Ramos (cell line): ENCODE data around the gene ERBIN.

Experiments used
- in situ Hi-C: fragments of 300-500 bp; cut with MboI; formaldehyde crosslinking; loops from one replicate; pipeline ENCODE4 v1.14.3; 2022; ENCODE audit warnings: low sequenced_read_pairs; ENCODE audit not compliant: unreplicated experiment

ERBIN gene

GRCh38 chr5:65916066-65916465, 10.3 kb upstream of the ERBIN start:
- in situ Hi-C loops, result no loop called here

DNA sequence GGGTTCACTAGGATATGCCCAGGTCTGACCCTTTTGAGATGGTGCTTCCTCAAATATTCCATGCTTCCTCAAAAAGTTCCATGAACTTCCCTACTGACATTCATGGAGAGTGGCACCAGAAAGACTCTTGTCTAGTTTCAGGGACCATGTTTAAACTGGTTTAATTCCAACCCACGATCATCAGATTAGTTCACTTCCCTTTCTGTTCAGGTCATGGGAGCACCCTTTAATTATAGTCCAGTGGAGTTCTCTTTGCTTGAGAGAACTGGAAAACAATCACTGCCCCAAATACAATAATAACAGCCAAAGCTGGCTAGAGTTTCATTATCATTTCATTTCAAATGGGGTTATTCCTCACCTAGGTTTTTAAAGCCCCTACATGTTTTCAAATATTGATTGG, 9.7 kb upstream of the ERBIN start:
- in situ Hi-C loops, result no loop called here

DNA sequence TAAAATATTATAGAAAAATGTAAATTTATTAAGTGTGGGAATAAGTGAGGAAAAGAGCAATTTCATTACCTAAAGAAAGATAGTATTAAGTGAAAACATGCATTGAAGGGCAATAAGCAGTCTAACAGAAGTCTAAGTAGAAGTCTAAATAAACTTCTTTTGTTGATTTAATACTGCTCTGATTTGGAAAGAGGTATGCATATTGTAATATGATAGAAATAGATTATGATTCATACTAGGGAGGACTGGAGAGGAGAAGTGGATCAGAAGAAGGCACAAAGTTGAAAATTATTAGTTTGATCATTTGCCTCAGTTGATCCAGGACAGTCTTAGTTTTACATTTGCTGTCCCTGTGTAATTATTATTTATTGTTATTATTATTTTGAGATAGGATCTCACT, 6.6 kb upstream of the ERBIN start:
- in situ Hi-C loops, result loop anchor here (10.0 kb wide), 1 partner anchor 225 kb away; the partner anchor contains the start of gene SREK1

- in situ Hi-C loops, result loop anchor here (10.0 kb wide), 1 partner anchor 221 kb away; the partner anchor contains the start of gene SREK1
Measured at GRCh38 chr5:65923339-65923738, 3.0 kb upstream of the ERBIN start.

- in situ Hi-C loops, result loop anchor here (10.0 kb wide), 1 partner anchor 220 kb away; the partner anchor contains the start of gene SREK1
Measured at GRCh38 chr5:65924366-65925043, 1.9 kb upstream of the ERBIN start.

DNA sequence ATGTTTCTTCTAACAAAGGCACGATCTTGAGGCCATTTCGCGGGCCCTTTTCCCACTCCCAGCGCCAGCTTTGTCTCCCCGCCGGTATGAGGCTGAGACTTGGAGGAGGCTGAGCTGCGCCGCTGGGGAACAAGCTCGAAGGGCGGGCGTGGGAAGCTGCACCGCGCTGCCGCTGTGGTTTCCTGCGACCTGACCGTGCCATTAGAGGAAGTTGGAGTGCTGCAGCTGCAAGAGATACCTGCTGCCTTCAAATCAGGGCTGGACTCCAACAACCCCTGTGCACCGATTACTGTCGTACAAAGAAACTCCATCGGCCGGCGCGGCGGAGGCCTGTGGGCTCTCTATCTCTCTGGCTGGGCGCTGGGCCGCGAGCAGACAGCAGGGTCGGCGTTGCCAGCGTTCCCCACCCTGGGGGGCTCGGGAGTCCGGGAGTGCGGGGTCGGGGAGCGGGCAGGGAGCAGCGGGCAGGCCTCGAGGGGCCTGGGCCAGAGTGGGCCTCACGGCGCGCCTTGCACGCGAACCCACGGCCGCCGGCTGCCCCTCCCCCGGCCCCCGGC, 1.3 kb upstream of the ERBIN start:
- in situ Hi-C loops, result loop anchor here (10.0 kb wide), 1 partner anchor 220 kb away; the partner anchor contains the start of gene SREK1

DNA sequence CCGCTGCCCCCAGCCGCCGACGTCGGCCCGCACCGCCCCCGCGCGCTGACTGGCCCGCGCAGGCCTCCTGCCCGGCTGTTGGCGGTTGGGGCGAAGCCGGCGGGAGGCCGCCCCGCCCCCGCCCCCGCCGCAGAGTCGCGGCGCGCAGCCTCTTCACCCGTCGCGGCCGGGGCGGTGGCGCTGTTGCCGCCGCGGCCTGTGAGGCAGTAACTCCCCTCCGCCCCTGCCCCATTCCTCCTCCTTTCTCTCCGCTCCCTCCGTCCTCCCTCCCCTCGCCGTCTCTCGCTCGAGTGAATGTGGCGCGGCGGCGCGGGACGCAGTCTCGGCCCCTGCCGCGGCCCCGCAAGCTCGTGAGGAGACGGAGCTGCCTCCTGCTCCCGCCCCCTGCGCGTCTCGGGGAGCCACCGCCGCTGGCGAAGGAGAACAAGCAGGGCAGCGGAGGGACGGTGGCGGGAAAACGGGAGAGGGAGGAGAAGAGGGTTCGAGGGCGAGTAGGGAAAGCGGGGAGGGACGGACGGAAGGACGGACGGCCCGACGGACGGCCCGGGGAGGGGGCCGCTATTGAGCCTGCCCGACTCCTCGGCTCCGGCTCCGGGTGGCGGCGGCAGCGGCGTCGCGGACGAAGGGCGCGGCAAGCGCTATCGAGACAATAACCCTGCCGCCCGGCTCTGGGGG, 637 bp upstream of the ERBIN start:
- in situ Hi-C loops, result loop anchor here (10.0 kb wide), 1 partner anchor 219 kb away; the partner anchor contains the start of gene SREK1

GRCh38 chr5:65926893-65927292, 518 bp downstream of the ERBIN start:
- in situ Hi-C loops, result loop anchor here (10.0 kb wide), 1 partner anchor 218 kb away; the partner anchor contains the start of gene SREK1

DNA sequence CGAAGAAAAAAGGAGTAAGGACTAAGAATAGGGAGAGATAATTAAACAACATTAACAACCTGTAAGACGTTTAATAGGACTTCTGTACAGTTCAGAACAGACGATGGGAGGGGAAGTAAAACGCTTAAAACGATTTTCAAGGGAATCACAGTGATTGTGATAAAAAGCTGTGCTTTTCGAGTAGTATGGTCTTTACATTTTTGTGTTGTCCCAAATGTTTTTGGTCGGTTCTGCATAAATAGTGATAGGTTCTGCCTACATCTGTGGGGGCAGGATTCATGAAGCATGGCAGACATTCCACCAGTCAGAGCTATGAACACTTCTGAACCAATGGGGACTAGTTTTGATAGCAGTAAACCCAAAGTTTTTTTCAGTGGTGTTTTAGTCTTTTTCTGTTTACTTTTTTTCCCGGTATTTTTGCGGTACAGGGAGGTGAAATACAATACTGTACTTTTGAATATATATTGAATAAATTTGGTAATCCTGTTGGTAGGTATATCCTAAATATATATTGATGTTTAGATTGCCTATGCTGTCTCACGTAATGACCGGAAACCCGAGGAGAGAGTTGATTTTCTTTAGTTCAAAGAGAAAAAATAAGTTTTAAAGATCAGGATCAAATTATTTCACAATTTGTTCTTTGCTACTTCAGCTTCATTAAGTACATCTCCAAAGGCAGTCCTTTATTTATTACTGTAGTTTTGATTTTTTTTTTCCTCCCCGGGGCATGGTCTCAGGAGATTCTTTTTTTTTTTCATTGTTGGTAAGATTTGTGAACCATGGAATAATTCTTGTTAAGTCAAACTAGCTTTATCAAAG, 1.3 kb downstream of the ERBIN start:
- in situ Hi-C loops, result loop anchor here (10.0 kb wide), 1 partner anchor 217 kb away; the partner anchor contains the start of gene SREK1

GRCh38 chr5:65928322-65928752, 2.0 kb downstream of the ERBIN start:
- in situ Hi-C loops, result loop anchor here (10.0 kb wide), 1 partner anchor 216 kb away; the partner anchor contains the start of gene SREK1

DNA sequence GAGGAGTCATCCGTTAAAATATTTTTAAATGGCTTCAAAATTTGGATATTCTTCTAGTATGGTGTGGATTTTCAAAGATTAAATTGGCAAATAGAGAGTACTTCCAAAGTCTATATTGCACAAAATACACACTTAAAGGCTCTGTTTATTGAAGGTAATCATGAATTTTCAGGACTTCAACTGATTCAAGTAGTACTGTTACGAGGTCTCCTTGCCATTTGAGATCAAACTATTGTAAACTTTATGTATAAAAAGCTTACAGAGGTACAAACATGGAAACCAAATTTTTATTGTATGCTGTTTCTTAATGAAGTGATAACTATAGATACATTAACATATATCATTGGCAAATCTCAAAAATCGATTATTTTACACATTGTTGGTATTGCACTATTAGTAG, 2.5 kb downstream of the ERBIN start:
- in situ Hi-C loops, result loop anchor here (10.0 kb wide), 1 partner anchor 216 kb away; the partner anchor contains the start of gene SREK1

DNA sequence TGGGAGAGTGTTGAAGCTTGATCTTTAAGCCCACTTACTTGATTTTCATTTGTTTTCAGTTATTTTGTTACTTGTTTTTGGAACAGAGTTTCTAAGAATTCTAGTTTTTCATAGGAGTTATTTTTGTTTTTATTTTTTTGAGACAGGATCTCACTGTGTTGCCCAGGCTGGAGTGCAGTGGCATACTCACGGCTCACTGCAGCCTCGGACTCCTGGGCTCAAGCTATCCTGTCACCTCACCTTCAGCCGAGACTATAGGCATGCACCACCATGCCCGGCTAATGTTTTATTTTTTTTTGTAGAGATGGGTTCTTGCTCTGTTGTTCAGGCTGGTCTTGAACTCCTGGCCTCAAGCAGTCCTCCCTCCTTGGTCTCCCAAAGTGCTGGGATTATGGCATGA, 6.3 kb downstream of the ERBIN start:
- in situ Hi-C loops, result no loop called here

DNA sequence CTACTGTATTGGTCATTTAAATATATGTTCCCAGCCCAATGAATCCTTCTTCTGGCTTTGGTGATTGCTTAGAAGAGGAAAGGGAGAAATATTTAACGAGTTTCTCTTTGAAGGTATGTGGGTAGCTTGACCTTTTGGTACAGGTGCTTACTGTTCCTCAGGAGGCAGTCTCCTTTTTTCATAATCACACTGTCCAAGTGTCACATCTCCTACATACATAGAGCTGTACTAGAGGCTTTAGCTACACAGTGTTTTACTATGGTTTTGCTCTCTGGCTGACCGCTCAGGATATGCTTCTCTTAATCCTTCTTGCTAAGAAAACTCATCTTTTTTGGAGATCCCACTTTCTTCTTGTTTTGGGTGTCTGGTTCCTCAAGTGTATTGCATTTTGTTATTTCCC, 6.9 kb downstream of the ERBIN start:
- in situ Hi-C loops, result no loop called here

DNA sequence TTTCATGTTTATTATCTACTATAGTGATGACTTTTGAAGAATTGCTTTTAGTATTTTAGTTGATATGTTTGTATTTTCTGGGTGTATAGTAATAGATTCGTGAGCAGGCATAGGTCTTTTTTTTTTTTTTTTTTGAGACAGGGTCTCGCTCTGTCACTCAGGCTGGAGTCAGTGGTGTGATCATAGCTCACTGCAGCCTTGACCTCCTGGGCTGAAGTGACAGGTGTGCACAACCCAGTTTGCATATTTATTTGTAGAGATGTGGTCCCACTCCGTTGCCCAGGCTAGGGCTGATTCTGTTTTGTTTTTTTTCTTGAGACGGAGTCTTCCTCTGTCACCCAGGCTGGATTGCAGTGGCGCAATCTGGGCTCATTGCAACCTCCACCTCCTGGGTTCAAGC, 11.9 kb downstream of the ERBIN start:
- in situ Hi-C loops, result no loop called here

DNA sequence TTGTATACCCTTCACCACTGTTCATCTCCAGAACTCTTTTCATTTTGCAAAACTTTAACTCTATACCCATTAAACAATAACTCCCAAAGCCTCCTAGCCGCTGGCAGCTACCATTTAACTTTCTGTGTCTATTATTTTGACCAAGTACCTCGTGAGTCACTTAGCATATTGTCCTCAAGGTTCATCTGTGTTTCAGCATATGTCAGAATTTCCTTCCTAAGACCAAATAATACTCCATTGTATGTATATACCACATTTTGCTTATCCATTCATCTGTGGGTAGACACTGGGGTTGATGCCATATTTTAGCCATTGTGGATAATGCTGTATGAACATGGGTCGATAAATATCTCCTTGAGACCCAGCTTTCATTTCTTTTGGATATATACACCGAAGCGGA, 17.4 kb downstream of the ERBIN start:
- in situ Hi-C loops, result no loop called here

- in situ Hi-C loops, result no loop called here
Measured at GRCh38 chr5:65946198-65946745, 19.9 kb downstream of the ERBIN start.

- in situ Hi-C loops, result no loop called here
Measured at GRCh38 chr5:65948115-65948747, 21.9 kb downstream of the ERBIN start.

- in situ Hi-C loops, result no loop called here
Measured at GRCh38 chr5:65951330-65951729, 25.0 kb downstream of the ERBIN start.

- in situ Hi-C loops, result no loop called here
Measured at GRCh38 chr5:65952259-65952658, 25.9 kb downstream of the ERBIN start.
